ENCODE results near the gene KRT74.

KRT74 gene

GRCh38 chr12:52570511-52570910, 3.1 kb downstream of the KRT74 start:
- Histone ChIP-seq H3K9me3 (ENCODE audit: control extremely low read depth in 1 of 5, control insufficient read depth in 4 of 5, insufficient read depth in 2 of 5, low read depth in 1 of 5, low read length in 4 of 5) (no peaks in the 10 kb centered on the region), H3K4me1 (ENCODE audit: control extremely low read depth in 1 of 4, control insufficient read depth in 4 of 4, insufficient read depth in 4 of 4, low read length in 3 of 4) (no peaks in the 10 kb centered on the region), H3K36me3 (ENCODE audit: control insufficient read depth in 4 of 4, insufficient read depth in 4 of 4, low read length in 3 of 4) (no peaks in the 10 kb centered on the region), H3K27me3 (replicated peaks in 2 of 5; ENCODE audit: control insufficient read depth in 4 of 5, insufficient read depth in 5 of 5, low read length in 4 of 5) (peaks cover 0 to 13% (median 2%) of the 10 kb centered on the region in 5 experiments), H3K4me3 (ENCODE audit: control insufficient read depth in 1 of 7, extremely low read depth in 1 of 7, insufficient read depth in 4 of 7, low read depth in 2 of 7, low read length in 6 of 7) (no peak overlapping the region), H3K27ac (ENCODE audit: insufficient read depth in 1 of 2, low read depth in 1 of 2, low read length in 2 of 2, poor library complexity in 1 of 2, severe bottlenecking in 2 of 2) (no peak overlapping the region)
- ChIA-PET POLR2A (no interaction called here), CTCF (interaction anchor here (0.9 to 1.0 kb wide), 3 partner anchors 9 to 310 kb away, joined by 3 read pairs; no protein-coding TSS in a partner anchor)
- WGBS (ENCODE audit: insufficient coverage), result 96% methylated on average over 10 of the region's 10 CpGs
- DNase-seq, result no peak

- POLR2A ChIA-PET, result interaction anchor here (0.6 kb wide), 1 partner anchor 29 kb away, joined by 5 read pairs; no protein-coding TSS in a partner anchor
- Histone ChIP-seq H3K27me3 (replicated peaks in 2 of 5; ENCODE audit: control insufficient read depth in 4 of 5, insufficient read depth in 5 of 5, low read length in 4 of 5) (peaks cover 0 to 16% (median 7%) of the 10 kb centered on the region in 5 experiments), H3K4me1 (ENCODE audit: control extremely low read depth in 1 of 4, control insufficient read depth in 4 of 4, insufficient read depth in 4 of 4, low read length in 3 of 4) (no peaks in the 10 kb centered on the region), H3K27ac (ENCODE audit: insufficient read depth in 1 of 2, low read depth in 1 of 2, low read length in 2 of 2, poor library complexity in 1 of 2, severe bottlenecking in 2 of 2) (no peak overlapping the region), H3K36me3 (ENCODE audit: control insufficient read depth in 4 of 4, insufficient read depth in 4 of 4, low read length in 3 of 4) (no peaks in the 10 kb centered on the region), H3K4me3 (ENCODE audit: control insufficient read depth in 1 of 7, extremely low read depth in 1 of 7, insufficient read depth in 4 of 7, low read depth in 2 of 7, low read length in 6 of 7) (no peak overlapping the region), H3K9me3 (ENCODE audit: control extremely low read depth in 1 of 5, control insufficient read depth in 4 of 5, insufficient read depth in 2 of 5, low read depth in 1 of 5, low read length in 4 of 5) (no peaks in the 10 kb centered on the region)
- no peak for DNase-seq
- 97% methylated on average over 12 of the region's 12 CpGs for WGBS (ENCODE audit: insufficient coverage)
- CTCF ChIA-PET, result no interaction called here
Measured at GRCh38 chr12:52568111-52568510, 5.5 kb downstream of the KRT74 start.

GRCh38 chr12:52566847-52567291, 6.8 kb downstream of the KRT74 start:
- ChIA-PET POLR2A (no interaction called here), CTCF (interaction anchor here (0.8 to 1.5 kb wide), 4 partner anchors 16 to 21 kb away, joined by 3 to 4 read pairs (median 3); no protein-coding TSS in a partner anchor)
- WGBS (ENCODE audit: insufficient coverage), result 92% methylated on average over 7 of the region's 8 CpGs
- Histone ChIP-seq H3K27me3 (replicated peaks in 2 of 5; ENCODE audit: control insufficient read depth in 4 of 5, insufficient read depth in 5 of 5, low read length in 4 of 5) (peaks cover 2 to 14% (median 6%) of the 10 kb centered on the region in 5 experiments), H3K9me3 (ENCODE audit: control extremely low read depth in 1 of 5, control insufficient read depth in 4 of 5, insufficient read depth in 2 of 5, low read depth in 1 of 5, low read length in 4 of 5) (no peaks in the 10 kb centered on the region), H3K4me1 (ENCODE audit: control extremely low read depth in 1 of 4, control insufficient read depth in 4 of 4, insufficient read depth in 4 of 4, low read length in 3 of 4) (no peaks in the 10 kb centered on the region), H3K27ac (ENCODE audit: insufficient read depth in 1 of 2, low read depth in 1 of 2, low read length in 2 of 2, poor library complexity in 1 of 2, severe bottlenecking in 2 of 2) (no peak overlapping the region), H3K4me3 (ENCODE audit: control insufficient read depth in 1 of 7, extremely low read depth in 1 of 7, insufficient read depth in 4 of 7, low read depth in 2 of 7, low read length in 6 of 7) (no peak overlapping the region), H3K36me3 (ENCODE audit: control insufficient read depth in 4 of 4, insufficient read depth in 4 of 4, low read length in 3 of 4) (no peaks in the 10 kb centered on the region)
- peak in 1 of 3 donors; percentile 21 for DNase-seq

GRCh38 chr12:52564582-52564981, 9.1 kb downstream of the KRT74 start:
- POLR2A ChIA-PET, result no interaction called here
- Histone ChIP-seq H3K27ac (ENCODE audit: insufficient read depth in 1 of 2, low read depth in 1 of 2, low read length in 2 of 2, poor library complexity in 1 of 2, severe bottlenecking in 2 of 2) (no peak overlapping the region), H3K36me3 (ENCODE audit: control insufficient read depth in 4 of 4, insufficient read depth in 4 of 4, low read length in 3 of 4) (no peaks in the 10 kb centered on the region), H3K9me3 (ENCODE audit: control extremely low read depth in 1 of 5, control insufficient read depth in 4 of 5, insufficient read depth in 2 of 5, low read depth in 1 of 5, low read length in 4 of 5) (no peaks in the 10 kb centered on the region), H3K4me1 (ENCODE audit: control extremely low read depth in 1 of 4, control insufficient read depth in 4 of 4, insufficient read depth in 4 of 4, low read length in 3 of 4) (no peaks in the 10 kb centered on the region), H3K27me3 (replicated peaks in 2 of 5; ENCODE audit: control insufficient read depth in 4 of 5, insufficient read depth in 5 of 5, low read length in 4 of 5) (peaks cover 2 to 26% (median 14%) of the 10 kb centered on the region in 5 experiments), H3K4me3 (ENCODE audit: control insufficient read depth in 1 of 7, extremely low read depth in 1 of 7, insufficient read depth in 4 of 7, low read depth in 2 of 7, low read length in 6 of 7) (no peak overlapping the region)
- CTCF ChIA-PET, result no interaction called here
- WGBS (ENCODE audit: insufficient coverage), result no CpG with 5 or more reads among the region's 1 CpG
- no peak for DNase-seq

GRCh38 chr12:52561880-52562449, 11.7 kb downstream of the KRT74 start:
- Histone ChIP-seq H3K27ac (ENCODE audit: insufficient read depth in 1 of 2, low read depth in 1 of 2, low read length in 2 of 2, poor library complexity in 1 of 2, severe bottlenecking in 2 of 2) (no peak overlapping the region), H3K9me3 (ENCODE audit: control extremely low read depth in 1 of 5, control insufficient read depth in 4 of 5, insufficient read depth in 2 of 5, low read depth in 1 of 5, low read length in 4 of 5) (no peaks in the 10 kb centered on the region), H3K27me3 (replicated peaks in 2 of 5; ENCODE audit: control insufficient read depth in 4 of 5, insufficient read depth in 5 of 5, low read length in 4 of 5) (peaks cover 0 to 32% (median 20%) of the 10 kb centered on the region in 5 experiments), H3K4me1 (ENCODE audit: control extremely low read depth in 1 of 4, control insufficient read depth in 4 of 4, insufficient read depth in 4 of 4, low read length in 3 of 4) (no peaks in the 10 kb centered on the region), H3K36me3 (ENCODE audit: control insufficient read depth in 4 of 4, insufficient read depth in 4 of 4, low read length in 3 of 4) (no peaks in the 10 kb centered on the region), H3K4me3 (ENCODE audit: control insufficient read depth in 1 of 7, extremely low read depth in 1 of 7, insufficient read depth in 4 of 7, low read depth in 2 of 7, low read length in 6 of 7) (no peak overlapping the region)
- CTCF ChIA-PET, result interaction anchor here (1.2 to 1.5 kb wide), 2 partner anchors 12 to 20 kb away, joined by 4 read pairs; no protein-coding TSS in a partner anchor
- DNase-seq, result no peak
- WGBS (ENCODE audit: insufficient coverage), result 86% methylated on average over 2 of the region's 3 CpGs
- POLR2A ChIA-PET, result interaction anchor here (0.5 kb wide), 1 partner anchor 395 kb away, joined by 3 read pairs; no protein-coding TSS in a partner anchor

GRCh38 chr12:52559979-52560378, 13.7 kb downstream of the KRT74 start:
- Histone ChIP-seq H3K4me3 (ENCODE audit: control insufficient read depth in 1 of 7, extremely low read depth in 1 of 7, insufficient read depth in 4 of 7, low read depth in 2 of 7, low read length in 6 of 7) (no peak overlapping the region), H3K27me3 (replicated peaks in 2 of 5; ENCODE audit: control insufficient read depth in 4 of 5, insufficient read depth in 5 of 5, low read length in 4 of 5) (peaks cover 0 to 31% (median 19%) of the 10 kb centered on the region in 5 experiments), H3K9me3 (ENCODE audit: control extremely low read depth in 1 of 5, control insufficient read depth in 4 of 5, insufficient read depth in 2 of 5, low read depth in 1 of 5, low read length in 4 of 5) (no peaks in the 10 kb centered on the region), H3K27ac (ENCODE audit: insufficient read depth in 1 of 2, low read depth in 1 of 2, low read length in 2 of 2, poor library complexity in 1 of 2, severe bottlenecking in 2 of 2) (no peak overlapping the region), H3K36me3 (ENCODE audit: control insufficient read depth in 4 of 4, insufficient read depth in 4 of 4, low read length in 3 of 4) (no peaks in the 10 kb centered on the region), H3K4me1 (ENCODE audit: control extremely low read depth in 1 of 4, control insufficient read depth in 4 of 4, insufficient read depth in 4 of 4, low read length in 3 of 4) (no peaks in the 10 kb centered on the region)
- no peak for DNase-seq
- ChIA-PET POLR2A (no interaction called here), CTCF (interaction anchor here (1.3 to 1.4 kb wide), 2 partner anchors 190 to 320 kb away, joined by 3 read pairs; no protein-coding TSS in a partner anchor)
- 94% methylated on average over 4 of the region's 4 CpGs for WGBS (ENCODE audit: insufficient coverage)

GRCh38 chr12:52558781-52559445, 14.7 kb downstream of the KRT74 start:
- no peaks in the 10 kb centered on the region for H3K9me3 ChIP-seq (ENCODE audit: control extremely low read depth in 1 of 5, control insufficient read depth in 4 of 5, insufficient read depth in 2 of 5, low read depth in 1 of 5, low read length in 4 of 5)
- H3K4me1 ChIP-seq (ENCODE audit: control extremely low read depth in 1 of 4, control insufficient read depth in 4 of 4, insufficient read depth in 4 of 4, low read length in 3 of 4), result no peaks in the 10 kb centered on the region
- POLR2A ChIA-PET, result no interaction called here
- WGBS (ENCODE audit: insufficient coverage), result 81% methylated on average over 7 of the region's 8 CpGs
- peaks cover 0 to 26% (median 15%) of the 10 kb centered on the region in 5 experiments for H3K27me3 ChIP-seq (replicated peaks in 2 of 5; ENCODE audit: control insufficient read depth in 4 of 5, insufficient read depth in 5 of 5, low read length in 4 of 5)
- no peak for DNase-seq
- no peaks in the 10 kb centered on the region for H3K36me3 ChIP-seq (ENCODE audit: control insufficient read depth in 4 of 4, insufficient read depth in 4 of 4, low read length in 3 of 4)
- no peak overlapping the region for H3K4me3 ChIP-seq (ENCODE audit: control insufficient read depth in 1 of 7, extremely low read depth in 1 of 7, insufficient read depth in 4 of 7, low read depth in 2 of 7, low read length in 6 of 7)
- no peak overlapping the region for H3K27ac ChIP-seq (ENCODE audit: insufficient read depth in 1 of 2, low read depth in 1 of 2, low read length in 2 of 2, poor library complexity in 1 of 2, severe bottlenecking in 2 of 2)
- CTCF ChIA-PET, result no interaction called here
